ENCODE measurements around the gene EPHB2. TPM values are rescaled to one million over a fixed set of nuclear protein-coding genes. Genes with fewer than 3 reads are reported as not detected.

Gene EPHB2
- total RNA-seq, 1 donor from 2014 or later: not detected

DNA sequence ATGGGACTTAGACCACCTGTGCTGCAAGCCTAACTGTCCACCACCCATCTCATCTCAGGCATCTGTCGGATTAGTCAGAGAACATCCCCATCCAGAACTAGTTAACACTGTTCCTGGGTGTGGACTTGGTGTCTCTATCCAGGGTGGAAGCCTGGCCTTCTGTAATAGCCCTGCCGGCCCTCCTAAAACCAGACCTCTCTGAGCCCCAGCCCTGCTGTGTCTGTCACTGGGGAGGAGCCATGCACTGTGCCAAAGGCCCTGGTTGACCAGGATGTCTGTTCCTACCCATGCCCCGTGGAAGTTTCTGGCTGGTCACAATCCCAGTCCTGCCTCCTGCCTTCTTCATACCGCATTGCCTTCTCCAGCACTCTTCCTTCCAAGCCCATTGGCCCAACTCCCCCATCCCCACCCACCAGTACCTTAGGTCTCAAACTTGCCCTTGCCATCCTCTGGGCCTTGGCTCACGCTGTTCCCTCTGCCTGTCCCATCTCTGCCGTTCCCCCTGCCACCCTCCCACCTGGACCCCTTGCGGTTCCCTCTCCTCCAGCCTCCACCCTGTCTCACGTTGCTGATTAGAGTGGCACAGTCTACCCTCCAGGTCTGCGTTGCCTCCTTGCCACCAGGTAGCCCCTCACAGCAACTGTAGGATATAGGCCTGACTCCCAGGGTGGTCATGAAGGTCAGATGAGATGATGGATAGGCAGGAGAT, 105.6 kb downstream of the EPHB2 start:
- intact Hi-C loops (cut with micrococcal nuclease): no loop called here

DNA sequence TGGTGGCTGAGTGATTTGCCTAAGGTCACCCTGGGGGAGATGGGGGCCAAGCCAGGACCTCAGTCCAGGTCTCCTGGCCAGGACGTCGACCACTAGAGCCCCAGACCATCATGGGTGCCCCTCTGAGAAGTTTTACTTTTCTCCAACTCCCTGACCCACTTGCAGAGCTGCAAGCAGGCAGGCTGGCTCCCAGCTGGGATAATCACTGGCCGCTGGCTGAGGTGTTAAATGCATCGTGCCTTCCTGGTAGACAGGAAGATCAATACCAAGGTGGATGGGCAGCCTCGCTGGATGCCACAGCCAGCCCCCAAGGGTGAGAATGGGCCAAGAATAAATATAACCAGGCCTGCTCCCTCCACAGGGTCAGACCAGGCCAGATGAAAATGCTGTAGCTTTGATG, 106.2 kb downstream of the EPHB2 start:
- intact Hi-C loops (cut with micrococcal nuclease): no loop called here

DNA sequence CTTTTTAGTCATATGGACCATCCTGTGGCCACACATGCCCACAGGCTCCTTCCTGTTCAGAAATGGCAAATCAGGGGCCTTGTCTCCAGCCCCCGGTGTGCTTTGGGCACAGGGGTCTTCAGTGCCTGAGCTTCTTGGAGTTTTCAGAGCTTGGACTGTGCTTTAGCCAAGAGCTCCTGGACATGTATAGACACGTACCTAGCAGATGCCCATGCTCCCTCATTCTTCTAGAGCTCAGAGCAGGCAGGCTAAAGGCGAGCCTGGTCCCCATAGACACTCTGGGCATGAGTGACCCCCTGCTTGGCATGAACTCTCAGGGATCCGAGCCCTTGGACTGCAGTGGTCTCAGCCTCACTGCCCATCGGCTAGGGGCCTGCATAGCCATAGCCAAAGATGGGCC, 106.8 kb downstream of the EPHB2 start:
- intact Hi-C loops (cut with micrococcal nuclease): no loop called here

DNA sequence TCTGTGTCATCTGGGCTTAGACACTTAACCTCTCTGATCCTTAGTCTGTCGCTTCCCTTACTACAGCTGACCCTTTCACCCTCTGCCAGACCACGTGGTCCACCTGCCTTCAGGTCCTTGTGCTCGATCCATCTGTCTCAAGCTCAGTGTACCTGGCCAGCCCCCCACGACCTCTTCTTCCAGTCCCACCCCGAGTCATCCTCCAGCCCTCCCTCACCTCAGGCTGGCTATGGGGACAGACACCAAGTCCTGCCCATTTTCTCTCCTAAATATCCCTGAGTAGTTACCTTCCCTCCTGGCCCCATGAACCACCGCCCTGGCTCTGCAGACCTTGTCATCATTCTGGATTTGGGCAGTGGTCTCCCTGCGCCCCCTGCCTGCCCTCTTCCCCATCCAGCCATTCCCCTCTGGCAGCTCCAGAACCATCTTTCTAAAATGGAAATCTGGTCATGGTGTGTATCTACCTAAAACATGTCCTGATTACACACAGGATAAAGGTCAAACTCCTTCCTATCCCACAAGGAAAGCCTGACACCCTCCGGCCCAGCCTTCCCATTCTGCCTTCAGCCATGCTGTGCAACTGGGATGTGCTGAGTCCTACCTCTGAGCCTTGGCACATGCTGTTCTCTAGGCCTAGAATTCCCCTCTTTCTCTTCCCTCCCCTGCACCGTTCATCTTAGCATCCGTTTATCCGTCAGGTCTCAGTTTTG, 107.6 kb downstream of the EPHB2 start:
- intact Hi-C loops (cut with micrococcal nuclease): no loop called here

DNA sequence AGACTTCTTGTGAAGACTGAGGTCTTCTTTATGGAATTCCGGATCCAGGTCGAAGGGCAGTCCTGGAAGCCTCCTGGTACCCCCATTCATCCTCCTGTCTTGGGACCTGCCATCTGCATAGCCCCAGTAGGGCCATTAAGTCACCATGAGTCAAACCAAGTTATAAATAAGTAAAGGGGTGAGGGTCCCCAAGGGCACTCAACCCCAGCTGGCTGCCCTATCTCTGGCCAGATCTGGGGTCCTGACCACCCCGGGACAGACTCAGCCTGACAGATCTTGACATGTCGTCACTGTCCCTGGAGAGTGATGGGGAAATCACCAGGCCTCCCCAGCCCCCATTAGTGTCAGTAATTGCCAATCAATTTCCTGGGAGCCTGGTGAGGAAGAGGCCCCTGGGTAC, 108.7 kb downstream of the EPHB2 start:
- intact Hi-C loops (cut with micrococcal nuclease): no loop called here

DNA sequence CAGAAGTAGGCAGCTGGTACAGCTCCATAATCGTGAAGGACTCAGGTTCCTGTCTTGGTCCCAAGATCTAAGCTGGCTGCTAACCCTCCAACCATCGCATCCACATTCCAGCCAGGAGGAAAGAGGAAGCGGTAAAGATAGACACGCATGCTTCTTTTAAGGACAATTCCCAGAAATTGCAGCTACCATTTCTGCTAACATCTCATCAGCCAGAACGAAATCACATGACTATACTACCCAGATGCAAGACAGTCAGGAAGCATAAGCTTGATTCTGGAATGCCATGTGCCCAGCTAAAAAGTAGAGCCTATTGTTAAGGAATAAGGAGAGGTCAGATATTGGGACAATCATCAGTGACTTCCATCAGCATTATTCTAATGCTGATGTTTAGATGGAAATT, 110.4 kb downstream of the EPHB2 start:
- intact Hi-C loops (cut with micrococcal nuclease): no loop called here

DNA sequence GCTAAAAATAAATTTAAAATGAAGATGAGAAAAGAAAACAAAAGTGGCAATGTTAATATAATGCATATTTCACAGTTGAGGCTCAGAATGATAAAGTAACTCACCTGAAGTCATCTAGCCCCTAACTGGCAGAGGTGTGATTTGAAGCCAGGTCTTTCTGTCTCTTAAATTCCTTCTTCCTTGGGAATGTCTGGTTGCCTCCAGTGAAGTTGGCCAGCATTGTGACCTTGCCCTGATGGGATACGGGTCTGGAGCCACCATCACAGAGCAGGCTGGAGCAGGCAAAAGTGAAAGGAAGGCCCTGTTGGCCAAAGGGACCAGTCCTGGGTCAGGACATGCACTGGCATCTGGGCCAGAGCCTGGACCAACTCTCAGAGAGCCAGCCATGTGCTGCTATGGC, 111.7 kb downstream of the EPHB2 start:
- intact Hi-C loops (cut with micrococcal nuclease): no loop called here

DNA sequence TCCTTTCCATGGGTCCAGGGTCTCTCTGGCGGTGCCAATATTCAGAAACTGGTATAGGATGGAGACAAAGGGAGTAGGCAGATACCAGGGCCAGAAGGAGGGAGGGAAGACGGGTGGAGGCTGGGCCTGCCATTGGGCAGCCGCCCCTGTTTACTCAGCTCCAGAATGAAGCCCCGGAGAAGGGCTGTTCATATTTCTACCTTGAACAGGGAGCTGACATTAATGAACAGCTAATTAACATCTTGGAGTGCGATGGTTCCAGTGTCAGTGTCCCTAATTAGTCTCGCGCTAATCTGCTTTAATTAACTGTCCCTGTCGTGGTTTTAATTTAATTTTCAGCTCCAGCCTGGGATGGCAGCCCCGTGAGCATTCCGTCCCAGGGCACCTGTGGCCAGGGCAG, 113.8 kb downstream of the EPHB2 start:
- intact Hi-C loops (cut with micrococcal nuclease): no loop called here

DNA sequence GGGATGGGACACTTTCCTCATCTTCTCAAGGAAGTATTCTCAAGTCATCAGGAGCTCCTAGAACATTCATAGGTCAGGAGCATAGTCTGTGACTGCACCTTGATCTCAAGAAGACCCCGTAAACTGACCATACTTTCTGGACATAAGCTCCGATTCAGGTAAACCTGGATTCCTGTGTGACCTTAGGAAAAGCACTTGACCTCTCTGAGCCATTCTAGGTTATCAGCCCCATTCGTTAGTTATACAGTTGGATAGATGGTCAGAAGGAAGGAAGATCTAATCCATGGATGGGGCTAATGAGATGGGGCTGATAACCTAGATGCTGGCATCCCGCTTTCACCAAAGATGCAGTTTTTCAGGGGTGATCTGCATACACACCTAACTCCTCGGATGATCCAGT, 114.3 kb downstream of the EPHB2 start:
- intact Hi-C loops (cut with micrococcal nuclease): no loop called here

DNA sequence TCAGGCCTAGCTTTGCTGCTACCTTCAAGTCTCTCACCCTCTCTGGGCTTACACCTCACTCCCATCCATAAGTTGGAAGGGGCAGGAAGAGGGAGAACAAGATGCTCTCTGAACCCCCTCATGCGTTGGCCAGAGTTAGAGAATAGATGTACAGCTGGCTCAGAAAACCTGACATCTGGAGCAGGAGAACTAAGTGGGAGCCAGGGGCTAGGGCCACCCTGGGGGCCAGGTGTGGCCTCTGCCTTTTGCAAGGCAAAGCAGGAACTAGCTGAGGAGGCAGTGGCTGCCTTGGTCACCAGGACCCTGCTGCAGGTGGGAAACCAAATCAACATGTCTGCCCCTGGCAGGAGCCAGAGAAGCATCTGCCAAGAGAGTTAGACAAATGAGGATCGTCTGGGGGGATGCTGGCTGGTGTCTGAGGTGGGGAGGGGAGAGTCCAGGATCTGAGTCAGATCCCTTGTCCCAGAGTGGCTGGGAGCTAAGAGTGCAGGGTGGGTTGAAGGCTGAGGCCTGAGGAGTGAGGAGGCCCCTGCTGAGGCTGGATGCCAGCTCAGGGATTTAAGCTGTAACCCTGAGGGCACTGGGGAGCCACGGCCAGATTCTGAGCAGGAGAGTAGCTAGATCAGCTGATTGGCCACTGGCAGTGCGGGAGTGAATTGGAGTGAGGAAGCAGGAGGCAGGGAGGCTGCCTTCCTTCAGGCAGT, 115.0 kb downstream of the EPHB2 start:
- intact Hi-C loops (cut with micrococcal nuclease): no loop called here

DNA sequence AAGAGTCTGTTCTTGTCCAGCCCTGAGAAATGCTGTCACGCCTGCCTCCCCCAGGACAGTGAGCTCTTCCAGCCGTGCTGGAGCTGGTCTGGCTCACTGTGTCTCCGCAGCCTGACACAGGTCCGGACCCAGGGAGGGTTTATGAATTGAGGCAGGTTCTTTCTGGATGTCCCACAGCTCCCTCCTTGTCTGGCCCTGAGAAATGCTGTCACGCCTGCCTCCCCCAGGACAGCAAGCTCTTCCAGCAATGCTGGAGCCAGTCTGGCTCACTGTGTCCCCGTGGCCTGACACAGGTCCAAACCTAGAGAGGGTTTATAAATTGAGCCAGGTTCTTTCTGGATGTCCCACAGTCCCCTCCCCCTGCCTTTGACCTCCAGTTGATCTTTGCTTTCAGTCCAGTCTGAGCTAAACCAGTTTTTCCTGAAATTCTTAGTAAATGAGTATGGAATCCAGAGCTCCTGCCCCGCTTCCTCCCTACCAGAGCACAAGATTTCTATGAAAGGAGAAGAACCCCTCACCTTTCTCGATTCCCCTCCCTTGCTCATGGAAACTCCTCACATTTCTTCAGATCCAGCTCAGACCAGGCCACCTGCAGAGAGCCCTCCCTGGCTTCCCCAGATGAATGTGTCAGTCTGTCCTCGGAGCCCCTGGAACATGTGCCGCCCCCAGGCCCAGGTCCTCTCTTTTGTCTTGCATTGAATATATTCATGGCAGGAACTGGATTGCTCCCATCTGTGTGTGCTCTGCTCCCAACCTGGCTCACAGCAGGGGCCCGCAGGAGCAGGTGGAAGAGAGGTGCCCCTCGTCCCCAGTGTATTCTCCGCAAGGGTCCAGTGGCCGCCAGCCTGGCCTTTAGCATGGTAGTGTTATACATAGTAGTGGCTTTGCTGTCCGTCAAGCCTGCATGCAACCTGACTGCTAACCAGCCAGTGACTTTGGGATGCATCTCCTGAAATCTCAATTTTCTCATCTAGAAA, 116.3 kb downstream of the EPHB2 start:
- intact Hi-C loops (cut with micrococcal nuclease): no loop called here

DNA sequence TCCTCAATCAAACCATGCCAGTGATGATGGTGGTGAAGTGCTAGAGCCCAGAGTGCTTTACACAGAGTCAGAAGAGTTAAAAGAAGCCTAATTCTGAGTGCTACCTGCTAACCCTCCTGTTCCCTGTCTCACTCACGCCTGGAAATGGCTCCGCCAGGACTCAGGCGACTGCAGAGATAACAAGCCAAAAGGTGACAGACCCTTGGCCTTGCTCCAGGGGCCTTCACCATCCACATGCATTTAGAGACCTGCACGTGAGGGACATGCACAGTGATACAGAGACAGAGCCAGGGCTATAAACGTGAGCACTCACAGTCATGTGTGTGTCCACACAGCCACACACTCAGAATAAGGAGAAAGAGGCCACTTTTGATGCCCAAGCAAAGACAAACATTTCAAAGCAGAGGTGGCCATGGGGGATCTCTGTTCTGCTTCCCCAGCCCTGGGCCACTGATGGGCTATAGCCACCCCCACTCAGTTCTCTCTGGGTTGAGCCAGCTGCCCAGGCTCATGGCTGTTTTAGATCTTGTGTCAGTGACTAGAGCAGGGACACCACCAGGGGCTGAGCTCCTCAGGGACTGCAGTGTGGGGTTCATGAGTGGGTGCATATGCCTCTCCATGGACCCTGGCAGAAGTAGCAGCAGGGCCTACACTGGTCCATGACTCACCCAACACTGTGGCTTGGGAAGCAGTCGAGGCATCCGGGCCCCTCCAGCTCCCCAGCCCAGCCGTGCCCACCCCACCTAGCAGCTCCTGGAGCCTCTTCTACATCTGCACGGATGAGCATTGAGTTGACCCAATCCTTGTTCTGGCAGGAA, 117.2 kb downstream of the EPHB2 start:
- intact Hi-C loops (cut with micrococcal nuclease): no loop called here

DNA sequence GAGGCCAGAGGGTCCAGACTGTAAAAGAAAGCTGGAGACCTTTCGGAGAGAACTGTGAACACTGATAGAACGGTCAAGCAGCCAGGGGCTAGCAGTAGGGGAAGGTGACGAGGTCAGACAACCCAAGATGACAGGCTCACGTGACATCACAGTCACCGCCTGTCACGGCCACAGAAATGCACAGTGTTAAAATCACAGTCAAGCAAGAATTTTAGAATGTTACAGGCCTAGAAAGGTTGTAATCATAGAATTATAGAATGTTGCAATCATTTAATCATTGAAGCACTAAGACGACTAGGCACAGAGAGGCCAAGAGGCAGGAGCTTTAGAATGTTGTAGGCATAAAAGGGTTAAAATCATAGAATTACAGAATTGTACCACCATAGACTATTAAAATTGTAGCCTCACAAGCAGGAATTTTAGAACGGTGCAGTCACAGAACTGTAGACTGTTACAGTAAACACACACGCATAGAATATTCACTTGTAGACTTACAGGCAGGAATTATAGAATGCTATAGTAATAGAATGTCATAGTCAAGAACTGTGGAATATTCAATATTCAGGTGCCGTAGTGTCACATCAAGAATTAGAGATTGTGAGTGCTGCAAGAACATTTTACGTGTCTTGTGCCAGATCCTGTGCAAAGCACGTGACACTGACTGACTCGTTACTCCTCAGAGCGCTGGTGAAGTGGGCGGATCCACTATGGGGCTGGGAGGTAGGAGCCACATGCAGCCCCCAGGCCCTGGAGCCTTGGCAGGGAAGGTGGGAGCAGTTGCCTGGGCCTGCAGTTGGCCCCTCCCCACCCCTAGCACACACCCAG, 118.1 kb downstream of the EPHB2 start:
- intact Hi-C loops (cut with micrococcal nuclease): no loop called here

DNA sequence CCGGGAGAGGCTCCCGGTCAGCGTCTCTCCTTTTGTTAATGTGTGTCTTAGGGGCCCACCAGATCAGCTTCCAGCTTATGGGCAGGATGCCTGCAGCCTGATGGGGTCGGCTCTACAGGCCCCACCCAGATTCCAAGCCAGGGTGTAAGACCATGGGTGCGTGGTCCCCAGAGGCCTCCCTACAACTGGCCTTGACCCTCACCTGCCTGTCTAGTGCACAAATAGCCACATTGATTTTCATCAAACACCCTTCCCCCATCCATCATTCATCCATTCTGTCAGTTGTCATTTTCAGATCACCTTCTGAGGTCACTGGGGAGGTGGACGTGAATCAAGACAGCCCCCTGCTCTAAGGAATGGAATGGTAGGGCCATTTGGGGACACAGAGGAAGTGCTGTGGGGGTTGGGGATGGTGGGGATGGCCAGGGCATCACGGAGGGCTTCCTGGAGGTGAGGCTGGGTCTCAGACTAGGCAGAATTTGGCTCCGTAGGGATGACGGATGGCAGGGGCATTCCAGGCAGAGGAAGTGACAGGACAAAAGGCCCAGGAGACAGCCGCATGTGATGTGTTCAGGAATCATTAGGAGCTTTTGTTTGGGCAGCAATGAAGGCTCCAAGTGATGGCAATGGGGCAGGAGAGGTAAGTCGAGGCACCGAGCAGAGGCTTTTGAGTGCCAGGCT, 118.8 kb downstream of the EPHB2 start:
- intact Hi-C loops (cut with micrococcal nuclease): no loop called here

DNA sequence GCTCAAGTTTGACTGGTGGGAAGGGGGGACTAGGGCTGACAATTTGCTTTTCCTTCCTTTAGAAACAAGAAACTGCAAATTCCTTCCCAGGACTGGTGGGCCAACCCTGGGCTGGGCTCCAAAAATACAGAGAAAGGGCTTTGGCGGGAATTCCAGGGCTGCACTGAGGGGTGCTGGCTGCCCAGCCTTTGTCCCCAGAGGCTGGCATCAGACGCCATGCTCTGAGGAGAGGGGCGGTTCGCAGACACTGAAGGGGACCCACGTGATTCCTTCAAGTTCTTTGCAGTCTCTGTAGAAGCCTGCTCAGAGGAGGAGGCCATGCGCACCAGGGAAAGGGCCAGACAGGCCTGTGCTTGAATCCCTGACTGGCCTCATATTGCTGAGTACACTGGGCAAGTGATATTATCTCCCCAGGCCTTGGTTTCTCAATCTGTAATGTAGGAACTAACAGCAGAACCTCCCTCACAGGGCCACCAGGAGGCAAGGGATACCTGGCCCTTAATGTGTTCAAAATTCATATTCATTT, 119.5 kb downstream of the EPHB2 start:
- intact Hi-C loops (cut with micrococcal nuclease): no loop called here

DNA sequence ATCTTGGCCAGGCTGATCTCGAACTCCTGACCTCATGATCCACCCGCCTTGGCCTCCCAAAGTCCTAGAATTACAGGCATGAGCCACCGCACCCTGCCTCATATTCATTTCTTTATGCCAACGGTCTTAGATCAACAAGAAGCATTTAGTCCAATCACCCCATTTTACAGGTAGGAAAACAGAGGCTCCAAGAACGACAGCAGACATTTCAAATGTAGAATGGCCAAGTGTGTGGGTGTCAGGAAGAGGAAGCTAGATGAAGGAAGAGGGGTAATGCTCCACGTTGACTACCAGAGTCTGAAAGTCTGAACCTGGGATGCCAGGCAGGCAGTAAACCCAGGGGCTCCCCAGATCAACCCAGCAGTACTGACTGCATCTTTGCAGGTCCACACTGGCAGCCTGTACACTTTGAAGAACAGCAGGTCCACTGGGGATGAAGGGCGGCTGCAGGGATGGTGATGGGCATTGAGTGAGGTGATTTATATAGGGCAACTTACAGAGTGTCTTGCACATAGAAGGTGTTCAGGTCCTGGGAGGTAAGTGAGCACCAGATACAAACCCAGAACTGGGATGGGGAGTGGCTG, 120.2 kb downstream of the EPHB2 start:
- intact Hi-C loops (cut with micrococcal nuclease): no loop called here

DNA sequence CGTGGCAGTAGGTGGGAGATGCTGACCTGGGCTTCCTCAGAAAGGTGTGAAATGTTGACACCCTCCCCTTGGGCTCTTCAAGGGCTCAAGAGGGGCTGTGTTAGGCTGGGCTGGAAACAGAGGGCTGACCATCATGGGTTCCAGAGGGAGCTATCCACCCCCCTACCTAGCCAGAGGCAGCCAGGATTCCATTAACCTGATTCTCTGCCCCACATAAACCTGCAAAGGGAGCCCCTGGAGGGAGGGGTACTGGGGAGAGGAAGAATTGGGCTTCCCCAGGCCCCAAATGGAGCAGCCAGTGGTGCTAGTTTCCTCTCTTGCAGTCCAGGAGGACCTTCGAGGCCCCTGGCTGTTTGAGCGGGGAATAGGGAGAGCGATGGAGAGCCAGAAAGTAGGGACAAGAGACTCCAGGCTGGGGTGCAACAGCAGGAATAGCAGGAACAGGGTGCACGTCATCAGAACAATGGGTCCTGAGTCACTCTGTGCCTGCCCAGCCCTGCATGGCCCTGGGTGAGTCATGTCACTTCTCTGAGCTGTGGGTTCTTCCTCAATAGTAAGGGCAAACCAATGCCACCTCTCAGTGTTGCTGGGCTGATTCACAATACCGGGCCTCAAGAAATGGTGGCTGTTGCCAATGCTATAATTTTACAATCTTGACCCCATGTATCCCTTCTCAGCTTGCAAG, 121.2 kb downstream of the EPHB2 start:
- intact Hi-C loops (cut with micrococcal nuclease): no loop called here

DNA sequence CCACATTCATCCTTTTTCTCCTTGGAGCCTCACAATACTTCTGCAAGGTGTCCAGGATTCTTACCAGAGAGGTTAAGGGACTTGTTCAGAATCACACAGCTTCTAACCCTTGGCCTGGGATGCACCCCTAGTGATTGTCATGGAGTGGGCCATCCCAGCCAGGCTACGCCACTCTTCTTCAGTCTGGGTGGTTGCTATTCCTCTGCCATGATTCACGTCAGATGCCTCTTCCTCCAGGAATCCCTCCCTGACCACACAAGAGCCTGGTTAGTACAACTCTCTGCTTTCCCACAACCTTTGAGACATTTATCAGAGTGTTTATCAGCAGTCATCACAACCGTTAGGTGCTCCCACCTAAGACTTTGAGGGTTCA, 121.8 kb downstream of the EPHB2 start:
- intact Hi-C loops (cut with micrococcal nuclease): no loop called here
